ENCODE measurements around the gene NGEF.

- TF ChIP-seq POLR2AphosphoS5 (IDR thresholded peaks at IDR 0.05) (no peak), CTCF (IDR thresholded peaks at IDR 0.05) (no peak)
Observed at GRCh38 chr2:232882505-232883115, 130.4 kb downstream of the NGEF start.

Measured in transverse colon (tissue), 4 donors.